ENCODE data around the gene CFAP46.
"Not testable (repeated sequence)": the region's sequence is repeated elsewhere in the genome, so short reads cannot be mapped to it uniquely, and the experiment has no call there.

The CFAP46 gene

DNA sequence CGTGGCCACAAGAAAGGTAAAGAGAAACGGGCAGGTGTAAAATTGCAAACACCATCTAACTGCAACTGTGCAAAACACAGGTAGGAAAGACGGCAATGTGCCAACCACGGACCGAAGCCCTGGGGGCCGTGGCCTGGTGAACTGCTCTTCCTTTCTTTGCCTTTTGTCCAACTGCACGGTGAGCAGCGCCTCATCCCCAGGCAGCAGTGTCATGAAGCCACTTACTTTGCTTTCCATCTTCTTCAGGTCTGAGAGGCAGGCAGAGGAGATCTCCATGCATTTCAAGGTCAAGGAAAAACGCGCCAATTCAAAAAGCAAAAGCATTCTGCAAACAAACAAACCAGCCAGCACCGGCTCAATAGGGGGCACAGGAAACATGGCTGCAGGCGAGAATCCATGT lies 12.9 kb downstream of the CFAP46 start:
- no peak overlapping the region for H3K4me3 ChIP-seq (ENCODE audit: low read depth, low read length)

DNA sequence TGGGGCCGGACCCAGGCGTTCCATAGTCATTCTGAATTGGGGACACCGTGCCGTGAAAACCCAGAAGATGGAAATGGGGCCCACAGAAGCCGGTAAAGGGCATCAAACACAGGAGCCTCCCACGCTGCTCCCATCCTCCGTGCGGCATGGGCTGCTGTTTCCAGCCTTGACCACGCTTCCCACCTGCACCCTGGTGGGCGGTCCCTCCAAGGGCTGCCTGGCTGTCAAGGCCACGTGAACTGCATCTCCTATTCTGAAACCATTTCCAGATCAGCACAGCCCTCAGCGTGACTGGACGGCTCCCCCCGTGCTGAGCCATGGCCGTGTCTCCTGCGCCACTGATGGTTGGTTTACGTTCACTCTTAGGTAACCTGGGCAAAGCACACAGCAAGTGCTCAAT lies 14.1 kb downstream of the CFAP46 start:
- no peak overlapping the region for H3K4me3 ChIP-seq (ENCODE audit: low read depth, low read length)

DNA sequence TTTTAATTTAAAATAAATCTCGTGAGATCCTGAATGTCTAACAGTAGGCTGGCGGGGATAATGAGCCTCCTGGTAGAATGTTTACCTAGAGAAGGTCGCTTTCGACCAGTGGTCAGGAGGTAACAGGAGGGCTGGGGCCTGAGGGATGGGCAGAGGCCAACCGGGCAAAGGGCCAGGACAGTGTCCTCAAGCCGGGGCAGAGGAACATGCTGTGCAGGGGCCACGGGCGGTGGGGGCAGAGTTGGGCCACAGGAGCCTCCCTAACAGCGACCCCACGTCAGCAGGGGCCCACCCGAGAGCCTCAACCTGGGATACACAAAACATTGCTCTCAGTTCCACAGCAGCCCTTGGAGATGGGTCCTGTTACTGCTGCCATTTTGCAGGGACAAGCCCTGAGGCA lies 14.5 kb downstream of the CFAP46 start:
- H3K4me3 ChIP-seq (ENCODE audit: low read depth, low read length) = no peak overlapping the region

DNA sequence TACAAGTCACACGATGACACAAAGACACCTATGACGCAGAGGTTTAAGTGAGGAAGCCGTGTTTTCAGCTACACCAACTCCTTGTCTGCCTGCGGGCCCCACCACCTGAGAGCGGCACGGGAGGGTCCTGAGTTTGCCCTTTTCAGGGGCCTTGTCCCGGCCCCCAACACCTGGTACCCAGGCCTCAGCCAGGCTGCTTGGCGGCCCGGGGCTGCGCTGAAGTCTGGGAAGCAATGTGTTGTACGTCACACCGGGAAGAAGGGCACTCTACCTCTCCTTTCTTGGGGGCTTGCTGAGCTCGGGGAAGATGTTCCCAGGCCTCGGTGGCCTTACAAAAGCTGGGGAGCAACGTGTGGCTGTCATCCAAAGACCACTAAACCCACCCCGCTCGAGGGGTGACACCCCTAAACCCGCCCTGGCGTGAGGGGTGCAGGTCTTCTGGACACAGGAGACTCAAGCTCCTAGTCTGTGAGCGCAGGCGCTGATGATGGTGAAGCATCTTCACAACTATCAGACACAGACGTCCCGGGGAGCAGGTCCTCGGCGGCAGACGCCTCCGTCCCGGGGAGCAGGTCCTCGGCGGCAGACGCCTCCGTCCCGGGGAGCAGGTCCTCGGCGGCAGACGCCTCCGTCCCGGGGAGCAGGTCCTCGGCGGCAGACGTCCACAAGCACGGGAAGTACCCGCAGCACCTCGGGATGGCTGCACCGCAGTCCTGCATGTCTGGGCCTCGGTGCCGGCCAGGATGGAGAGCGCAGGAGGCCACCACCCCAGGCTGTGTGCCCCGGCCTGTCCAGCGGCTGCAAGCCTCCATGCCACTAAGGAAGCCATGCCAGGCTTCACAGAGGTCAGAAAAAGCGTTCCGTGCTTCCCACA lies 15.4 kb downstream of the CFAP46 start:
- H3K4me3 ChIP-seq (ENCODE audit: low read depth, low read length) = no peak overlapping the region

DNA sequence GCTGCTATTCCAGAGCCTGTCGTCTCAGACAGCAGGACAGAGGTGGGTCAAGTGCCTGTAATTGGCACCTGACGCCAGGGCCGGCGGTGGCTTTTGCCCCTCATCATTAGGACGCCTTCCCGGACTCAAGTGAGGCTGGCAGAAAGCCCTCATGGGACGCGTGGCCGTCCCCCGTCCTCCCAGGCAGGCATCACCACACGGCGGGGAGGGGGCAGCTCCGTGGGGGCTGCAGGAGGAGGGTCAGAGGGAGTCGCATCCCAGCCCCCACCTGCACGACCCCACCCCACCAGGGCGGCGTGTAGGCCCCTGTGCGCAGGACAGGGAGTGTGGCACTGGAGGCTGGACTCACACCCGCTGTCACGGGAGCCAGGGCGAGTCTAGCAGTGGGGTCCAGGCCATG lies 16.3 kb downstream of the CFAP46 start:
- H3K4me3 ChIP-seq (ENCODE audit: low read depth, low read length) = no peak overlapping the region

DNA sequence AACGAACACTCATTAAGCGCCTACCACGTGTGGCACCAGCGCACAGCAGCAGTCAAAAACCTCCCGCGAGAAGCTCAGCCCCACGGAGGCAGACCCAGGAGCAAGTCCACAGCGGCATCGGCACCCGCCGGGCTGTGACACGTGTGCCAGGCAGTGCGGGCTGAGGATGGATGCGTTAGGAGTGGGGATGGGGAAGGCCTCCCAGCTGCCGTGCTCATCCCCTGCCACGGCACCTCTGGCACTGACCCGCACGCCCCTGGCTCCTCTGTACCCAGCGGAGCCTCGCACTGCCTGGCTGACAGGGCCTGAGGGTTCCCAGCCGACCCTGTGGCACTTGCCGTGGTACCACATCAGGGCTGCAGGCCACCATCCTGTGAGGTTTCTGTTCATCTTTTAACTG lies 16.8 kb downstream of the CFAP46 start:
- H3K4me3 ChIP-seq (ENCODE audit: low read depth, low read length) = no peak overlapping the region

DNA sequence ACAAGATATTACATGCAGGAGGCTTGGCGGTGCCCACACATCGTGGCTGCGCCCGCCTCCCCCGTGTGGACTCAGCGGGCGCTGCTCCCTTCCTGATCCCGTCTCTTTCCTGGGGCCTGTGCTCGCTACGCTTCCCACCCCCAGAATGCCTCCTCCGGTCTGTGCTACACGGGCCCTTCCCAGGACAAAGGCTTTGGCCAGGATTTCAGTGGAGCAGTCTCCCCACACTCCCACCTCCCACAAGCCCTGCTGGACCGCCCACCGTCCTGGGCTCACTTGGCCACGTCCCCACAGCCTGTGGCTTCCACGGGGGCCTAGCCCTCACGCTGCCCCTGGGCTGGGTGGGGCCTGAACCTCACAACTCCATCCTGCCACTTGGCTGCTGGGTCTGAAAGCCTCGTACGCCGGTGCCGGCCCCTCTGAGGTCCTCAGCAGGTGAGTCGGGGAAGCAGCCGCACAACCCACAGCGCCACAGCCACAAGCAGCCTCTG lies 17.3 kb downstream of the CFAP46 start:
- no peak overlapping the region for H3K4me3 ChIP-seq (ENCODE audit: low read depth, low read length)

DNA sequence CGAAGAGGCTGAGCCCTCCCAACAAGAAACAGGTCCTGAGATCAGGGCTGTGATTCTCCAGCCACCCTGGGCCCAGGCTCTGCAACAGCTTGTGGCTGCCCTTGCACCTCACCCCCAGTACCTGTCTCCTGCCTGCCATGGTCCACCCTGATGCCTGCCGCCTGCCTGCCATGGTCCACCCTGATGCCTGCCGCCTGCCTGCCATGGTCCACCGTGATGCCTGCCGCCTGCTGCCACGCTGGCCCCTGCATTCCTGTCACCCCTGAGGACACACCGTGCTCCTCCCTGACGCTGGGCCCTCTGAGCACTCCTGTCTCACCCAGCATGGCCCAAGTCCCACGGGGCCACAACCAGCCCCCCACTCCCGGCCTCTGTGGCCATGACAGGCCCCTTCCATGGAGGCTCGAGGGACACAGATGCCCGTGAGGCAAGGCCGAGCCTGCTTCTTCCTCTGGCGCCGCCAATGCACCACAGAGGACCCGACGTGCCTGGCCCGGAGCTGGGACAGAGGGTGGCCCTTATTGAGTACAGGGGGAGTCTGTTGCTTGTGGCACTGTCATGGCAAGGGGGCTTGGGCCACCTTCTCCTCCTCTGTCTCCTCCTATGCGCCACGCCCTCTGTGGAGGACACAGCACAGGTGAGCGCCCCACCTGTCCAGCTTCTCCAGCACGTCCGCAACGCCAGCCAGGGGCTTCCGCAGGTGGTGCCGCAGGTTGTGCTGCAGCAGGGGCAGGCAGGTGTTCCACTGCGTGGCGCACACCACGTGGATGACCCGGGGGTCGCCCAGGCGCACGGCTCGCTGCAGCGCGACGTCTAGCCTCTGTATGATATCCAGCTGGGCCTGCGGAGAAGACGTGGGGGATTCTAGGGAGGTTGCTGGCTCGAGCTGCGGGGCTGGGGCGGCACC lies 18.1 kb downstream of the CFAP46 start:
- no peak overlapping the region for H3K4me3 ChIP-seq (ENCODE audit: low read depth, low read length)

DNA sequence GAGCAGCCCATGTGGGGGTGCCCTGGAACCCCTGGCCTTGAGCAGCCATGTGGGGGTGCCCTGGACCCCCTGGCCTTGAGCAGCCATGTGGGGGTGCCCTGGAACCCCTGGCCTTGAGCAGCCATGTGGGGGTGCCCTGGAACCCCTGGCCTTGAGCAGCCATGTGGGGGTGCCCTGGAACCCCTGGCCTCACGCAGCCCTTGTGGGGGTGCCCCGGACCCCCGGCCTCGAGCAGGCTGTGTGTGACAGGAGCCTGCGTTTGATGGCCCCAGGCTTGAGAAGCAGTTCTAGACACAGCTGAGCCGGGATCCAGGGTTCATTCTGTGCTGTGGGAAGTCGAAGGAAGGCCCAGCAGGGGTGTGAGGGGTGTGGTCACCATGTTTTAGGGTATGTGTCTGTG lies 19.0 kb downstream of the CFAP46 start:
- not testable (repeated sequence) for H3K4me3 ChIP-seq (ENCODE audit: low read depth, low read length)

DNA sequence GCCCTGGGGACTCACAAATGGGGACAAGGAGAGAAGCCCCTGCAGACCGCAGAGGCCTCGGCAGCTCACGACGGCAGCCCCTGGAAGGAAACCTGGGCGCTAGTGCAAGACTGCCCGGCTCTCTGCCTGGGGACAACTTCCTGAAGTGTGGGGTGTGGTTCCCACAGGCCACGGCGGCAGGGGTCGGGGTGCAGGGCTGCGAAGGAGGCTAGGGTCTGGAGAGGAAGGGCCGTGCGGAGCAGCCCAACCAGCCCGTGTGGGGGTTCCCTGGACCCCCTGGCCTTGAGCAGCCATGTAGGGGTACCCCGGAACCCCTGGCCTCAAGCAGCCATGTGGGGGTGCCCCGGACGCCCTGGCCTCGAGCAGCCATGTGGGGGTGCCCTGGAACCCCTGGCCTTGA lies 19.5 kb downstream of the CFAP46 start:
- H3K4me3 ChIP-seq (ENCODE audit: low read depth, low read length) = no peak overlapping the region

DNA sequence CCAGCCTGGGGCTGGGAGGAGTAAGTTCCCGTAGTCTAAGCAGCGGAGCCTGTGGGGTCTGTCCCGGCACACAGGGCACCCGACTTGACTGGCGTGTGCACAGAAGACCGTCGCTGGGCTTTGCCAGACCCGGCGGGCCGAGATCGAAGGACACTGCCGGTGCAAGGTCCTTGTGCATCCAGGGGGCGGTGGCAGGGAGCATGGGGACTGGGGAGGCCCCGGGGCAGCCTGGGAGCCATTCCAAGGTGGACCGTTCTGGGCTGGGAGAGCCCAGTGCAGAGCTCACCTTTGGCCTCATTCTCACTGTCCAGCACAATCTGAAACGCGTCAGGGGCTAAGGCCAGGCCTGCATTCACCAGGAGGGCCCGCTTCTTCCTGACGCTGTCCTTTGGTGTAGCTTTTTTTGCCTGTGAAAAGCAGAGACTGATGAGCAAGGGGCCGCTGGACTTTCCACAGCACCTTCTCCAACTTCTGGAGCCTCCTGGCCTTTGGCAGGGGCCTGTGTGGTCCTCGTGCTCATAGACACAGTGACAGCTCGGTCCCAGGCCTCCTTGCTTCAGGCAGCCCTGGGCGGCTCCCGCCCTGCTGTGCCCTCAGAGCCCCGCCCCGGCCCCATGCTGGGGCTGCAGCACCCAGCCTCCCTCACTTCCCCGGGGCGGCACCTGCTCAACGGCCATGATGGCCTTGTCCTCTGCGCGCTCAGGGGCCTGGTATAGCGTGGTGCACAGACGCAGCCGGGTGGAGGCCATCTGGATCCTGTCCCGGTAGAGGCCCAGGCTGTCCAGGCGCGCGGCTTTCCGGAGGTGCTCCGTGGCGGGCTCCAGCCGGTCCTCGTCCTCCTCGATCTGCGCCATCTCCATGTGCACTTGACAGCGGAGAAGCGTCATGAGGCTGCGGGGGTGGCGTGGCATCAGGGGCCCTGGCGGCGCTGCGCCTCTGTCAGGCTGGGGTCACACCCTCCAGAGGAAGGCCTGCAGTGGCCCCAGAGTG lies 20.3 kb downstream of the CFAP46 start:
- H3K4me3 ChIP-seq (ENCODE audit: low read depth, low read length) = no peak overlapping the region

DNA sequence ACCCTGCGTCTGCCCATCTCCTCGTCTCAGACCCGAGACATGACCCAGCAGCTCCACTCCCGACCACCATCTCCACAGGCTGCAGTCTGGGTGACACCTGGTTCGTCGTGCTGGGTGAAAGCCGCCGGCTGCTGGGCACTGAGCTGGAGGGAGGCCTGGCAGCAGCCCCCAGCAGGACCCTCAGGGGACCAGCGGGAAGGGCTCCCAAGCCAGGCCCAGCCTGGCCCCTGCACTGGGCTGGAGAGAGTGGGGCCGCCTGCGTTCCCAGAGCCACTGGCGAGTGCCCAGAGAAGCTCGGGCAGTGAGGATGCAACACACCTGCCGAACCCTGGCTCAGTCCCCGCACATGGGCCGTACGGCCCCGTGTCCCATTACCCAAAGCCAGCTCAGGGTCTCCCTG lies 21.3 kb downstream of the CFAP46 start:
- H3K4me3 ChIP-seq (ENCODE audit: low read depth, low read length) = no peak overlapping the region

DNA sequence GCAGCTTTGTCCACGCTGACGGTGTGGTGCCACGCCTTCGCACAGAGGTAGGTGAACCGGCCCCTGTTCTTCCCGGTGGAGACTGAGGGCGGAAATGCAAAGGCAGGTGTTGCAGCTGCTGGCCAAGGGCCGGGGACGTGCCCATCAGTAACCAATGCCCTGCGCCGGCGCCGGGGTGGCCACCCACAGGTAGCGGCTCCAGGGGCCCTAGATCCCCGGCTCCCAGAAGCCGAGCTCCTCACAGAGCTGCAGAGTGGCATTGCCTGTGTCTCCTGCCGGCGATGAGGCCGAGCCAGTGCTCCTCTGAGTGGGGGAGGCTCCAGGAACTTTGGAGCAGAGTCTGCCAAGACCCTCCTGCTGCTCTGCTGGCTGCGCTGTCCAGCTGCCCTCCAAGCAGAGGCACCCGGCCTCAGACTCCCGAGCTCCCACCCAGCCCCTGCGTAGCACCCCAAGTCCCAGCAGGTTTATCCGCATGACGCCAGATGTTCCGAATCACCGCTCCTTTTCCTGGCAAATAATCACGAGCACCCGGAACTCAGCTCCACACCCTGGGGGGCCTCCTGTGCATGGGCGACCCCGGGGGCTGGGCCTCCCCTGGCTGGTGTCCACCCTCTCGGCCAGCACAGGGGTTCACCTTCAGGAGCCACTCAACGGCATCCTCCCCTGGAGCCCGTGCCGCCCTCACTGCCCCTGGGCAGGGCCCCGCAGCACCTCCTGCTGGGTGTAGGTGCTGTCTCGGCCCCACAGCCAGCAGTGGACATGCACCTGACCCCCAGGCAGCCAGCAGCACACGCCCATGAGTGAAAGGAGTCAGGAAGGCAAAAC lies 22.1 kb downstream of the CFAP46 start:
- H3K4me3 ChIP-seq (ENCODE audit: low read depth, low read length) = no peak overlapping the region

DNA sequence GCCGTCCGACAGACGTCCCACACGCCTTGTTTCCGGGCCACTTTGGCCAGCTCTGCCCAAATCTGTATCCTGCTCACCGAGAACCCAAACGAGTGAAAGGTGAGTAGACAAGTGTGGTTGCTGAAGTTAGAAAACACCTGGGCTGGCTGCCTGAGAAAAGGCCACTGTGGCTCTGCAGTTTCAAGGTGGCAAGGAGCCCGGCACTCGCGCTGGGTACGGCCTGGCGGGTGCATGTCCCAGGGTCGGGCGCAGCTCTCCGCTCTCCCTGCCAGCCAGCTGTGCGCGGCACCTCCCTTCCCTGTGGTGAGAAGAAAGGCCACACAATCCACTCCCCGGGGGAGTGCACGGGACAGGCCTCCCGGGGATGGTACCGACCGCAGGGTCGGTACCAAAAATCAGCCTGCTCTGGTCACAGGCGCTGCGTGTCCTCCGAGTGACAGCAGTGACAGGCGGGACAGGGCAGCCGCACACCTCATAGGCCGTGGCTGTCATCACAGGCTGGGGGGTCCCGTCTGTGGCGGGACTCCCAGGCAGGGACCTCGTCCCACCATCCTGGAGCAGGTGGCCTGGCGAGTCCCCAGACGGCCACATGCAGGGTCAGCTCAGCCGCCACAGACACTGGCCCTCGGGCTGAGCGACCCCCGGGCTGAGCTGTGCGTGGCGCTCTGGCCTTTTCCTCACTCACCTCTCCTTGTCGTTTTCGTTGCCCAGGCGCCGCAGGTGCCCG lies 22.8 kb downstream of the CFAP46 start:
- no peak overlapping the region for H3K4me3 ChIP-seq (ENCODE audit: low read depth, low read length)

DNA sequence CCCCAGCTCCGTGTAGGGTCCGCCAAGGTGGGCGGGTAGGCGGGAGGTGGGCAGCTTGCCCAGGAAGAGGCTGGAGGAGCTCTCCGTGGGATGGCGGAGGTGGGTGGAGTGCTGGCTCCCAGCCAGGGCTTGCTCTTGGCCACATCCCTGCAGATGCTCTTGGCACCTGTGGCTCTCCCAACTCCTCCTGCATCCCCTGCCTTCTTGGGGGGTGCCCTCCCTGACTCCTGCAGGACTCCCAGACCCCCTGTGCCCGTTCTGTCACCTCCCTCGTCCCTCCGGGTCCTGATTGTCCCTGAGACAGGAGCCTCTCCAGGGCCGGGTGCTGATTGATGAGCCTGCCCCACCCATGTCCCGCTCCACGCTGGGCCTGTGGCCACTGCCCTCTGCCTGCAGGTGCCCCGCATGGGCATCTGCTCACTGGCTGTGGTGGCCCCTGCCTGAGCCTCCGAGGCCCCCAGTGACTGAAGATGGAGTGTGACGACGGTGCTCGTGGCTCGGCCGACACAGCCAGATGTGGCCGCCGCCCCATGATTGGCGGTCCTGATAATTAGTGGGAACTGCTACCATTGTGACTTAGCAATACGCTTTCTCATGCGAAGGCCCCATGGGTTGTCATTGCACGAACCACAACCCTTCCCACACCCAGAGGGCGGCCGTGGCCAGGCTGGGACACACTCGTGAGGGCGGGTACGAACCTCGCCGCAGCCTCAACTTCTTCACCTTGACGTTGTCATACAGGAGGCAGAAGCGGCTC lies 23.6 kb downstream of the CFAP46 start:
- no peak overlapping the region for H3K4me3 ChIP-seq (ENCODE audit: low read depth, low read length)

DNA sequence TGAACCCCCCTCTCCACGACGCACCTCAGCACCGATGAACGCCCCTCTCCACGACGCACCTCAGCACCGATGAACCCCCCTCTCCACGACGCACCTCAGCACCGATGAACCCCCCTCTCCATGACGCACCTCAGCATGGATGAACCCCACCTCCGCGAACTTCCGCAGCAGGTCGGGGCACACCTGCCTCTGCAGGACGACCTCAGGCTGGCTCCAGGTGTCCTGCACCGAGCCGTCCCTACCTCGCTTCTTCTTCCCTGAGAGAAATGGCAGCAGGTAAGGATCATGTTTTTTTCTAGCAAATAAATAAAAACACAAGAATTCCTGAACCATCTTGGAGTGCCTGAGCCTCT lies 24.1 kb downstream of the CFAP46 start:
- H3K4me3 ChIP-seq (ENCODE audit: low read depth, low read length) = no peak overlapping the region

DNA sequence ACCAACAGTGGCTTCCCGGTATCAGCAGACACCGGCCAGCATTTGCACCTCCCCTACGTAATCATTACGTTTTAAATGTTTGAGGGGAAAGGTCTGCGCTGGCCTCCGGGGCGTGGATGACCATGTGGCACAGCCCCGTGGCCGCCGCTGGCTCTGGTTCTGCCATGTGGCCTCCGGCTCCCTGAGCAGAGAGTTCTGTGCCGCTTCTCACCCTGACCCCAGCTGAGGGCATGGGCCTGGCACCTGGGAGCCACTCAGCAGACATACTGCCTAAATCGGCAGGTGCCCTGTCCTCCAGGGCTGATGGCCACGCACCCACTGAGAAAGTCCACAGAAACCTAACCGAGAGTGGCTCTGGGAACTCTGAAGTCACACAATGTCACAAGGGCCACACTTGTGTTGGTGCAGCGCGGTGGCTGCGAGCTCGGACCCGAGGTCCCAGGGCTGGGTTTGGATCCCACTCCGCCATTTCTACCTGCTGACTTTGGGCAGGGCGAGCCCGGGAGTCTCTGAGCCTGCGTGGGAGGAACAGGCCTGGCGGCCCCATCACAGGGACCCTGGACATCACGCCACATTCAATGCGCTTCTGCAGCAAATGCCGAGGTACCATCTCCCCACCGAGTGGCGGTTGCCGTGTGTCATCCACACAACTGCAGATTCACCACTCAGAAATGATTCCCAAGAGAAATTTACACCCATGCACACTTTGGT lies 25.3 kb downstream of the CFAP46 start:
- H3K4me3 ChIP-seq (ENCODE audit: low read depth, low read length) = no peak overlapping the region

DNA sequence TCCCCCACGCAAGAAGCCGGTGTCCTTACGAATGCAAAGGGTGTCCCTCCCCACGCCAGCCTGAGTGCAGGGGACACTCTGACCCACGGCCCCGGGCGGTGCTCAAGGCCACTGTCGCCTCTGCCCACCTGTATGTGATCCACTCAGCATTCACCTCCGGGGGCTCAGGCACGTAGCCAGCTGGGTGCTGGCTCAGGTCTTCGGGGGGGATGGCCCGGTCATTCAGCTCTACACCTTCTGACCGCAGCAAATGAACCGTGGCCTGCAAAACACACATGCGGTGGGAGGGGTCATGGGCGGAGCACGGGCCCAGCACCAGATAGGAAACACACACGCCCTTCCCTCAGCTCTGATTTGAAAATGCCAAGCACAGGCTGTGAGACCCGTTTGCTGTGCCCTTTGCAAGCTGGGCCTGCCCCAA lies 25.9 kb downstream of the CFAP46 start:
- H3K4me3 ChIP-seq (ENCODE audit: low read depth, low read length) = no peak overlapping the region
